GM23338 (cell line): ENCODE measurements around the gene U2AF1L4. TPM values are rescaled to one million over a fixed set of nuclear protein-coding genes. Genes with fewer than 3 reads are reported as not detected.

Source experiments
- ATAC-seq: fragments of 200-7000 bp; cut with Tn5 transposase; 3 replicates; pipeline ENCODE4 v1.9.1; 2020
- DNase-seq: peaks from one replicate; pipeline ENCODE4 v3.0.0-alpha.2; 2015; ENCODE audit warnings: low spot score
- H2AFZ ChIP-seq: fragments of 200-600 bp; sonication (generic); 2 replicates; pipeline ENCODE4 v1.8.0; 2016; ENCODE audit warnings: antibody characterized with exemption, mild to moderate bottlenecking, moderate library complexity
- H3F3A ChIP-seq: fragments of 200-600 bp; sonication (generic); replicated peaks from 2 replicates; pipeline ENCODE4 v1.8.0; 2017; ENCODE audit warnings: antibody characterized with exemption, mixed run types, low read depth
- H3K27ac ChIP-seq: fragments of 200-600 bp; sonication (generic); 2 replicates; pipeline ENCODE4 v1.6.1; 2016; ENCODE audit warnings: low read depth
- H3K27me3 ChIP-seq: fragments of 200-600 bp; sonication (generic); 2 replicates; pipeline ENCODE4 v1.8.0; 2016; ENCODE audit warnings: mild to moderate bottlenecking, mixed run types, moderate library complexity; ENCODE audit not compliant: insufficient read depth
- H3K36me3 ChIP-seq: fragments of 200-600 bp; sonication (generic); 2 replicates; pipeline ENCODE4 v1.8.0; 2016; ENCODE audit warnings: mild to moderate bottlenecking; ENCODE audit not compliant: insufficient read depth
- H3K4me1 ChIP-seq: fragments of 200-600 bp; sonication (generic); 2 replicates; pipeline ENCODE4 v1.8.0; 2016; ENCODE audit warnings: mild to moderate bottlenecking, moderate library complexity; ENCODE audit not compliant: insufficient read depth
- H3K4me2 ChIP-seq: fragments of 200-600 bp; sonication (generic); 2 replicates; pipeline ENCODE4 v1.7.1; 2017; ENCODE audit warnings: mixed run types
- H3K4me3 ChIP-seq: fragments of 200-600 bp; sonication (generic); 2 replicates; pipeline ENCODE4 v1.6.1; 2016; ENCODE audit warnings: mixed run types
- H3K79me2 ChIP-seq: fragments of 200-600 bp; sonication (generic); replicated peaks from 2 replicates; pipeline ENCODE4 v1.8.0; 2017; ENCODE audit warnings: mild to moderate bottlenecking; ENCODE audit not compliant: insufficient read depth
- H3K9me2 ChIP-seq: fragments of 200-600 bp; sonication (generic); 2 replicates; pipeline ENCODE4 v1.8.0; 2017; ENCODE audit not compliant: insufficient read depth
- H4K20me1 ChIP-seq: fragments of 200-600 bp; sonication (generic); replicated peaks from 2 replicates; pipeline ENCODE4 v1.8.0; 2017; ENCODE audit warnings: mild to moderate bottlenecking; ENCODE audit not compliant: insufficient read depth
- H3K27ac Mint-ChIP-seq: 2 replicates; pipeline ENCODE4 v1.8.0; 2020; ENCODE audit warnings: inconsistent platforms, mild to moderate bottlenecking, moderate library complexity, mixed read lengths
- H3K27me3 Mint-ChIP-seq: 3 replicates; pipeline ENCODE4 v1.8.0; 2022; ENCODE audit warnings: low read depth, mild to moderate bottlenecking, moderate library complexity, mixed read lengths, inconsistent platforms; ENCODE audit not compliant: insufficient read depth, poor library complexity
- H3K36me3 Mint-ChIP-seq: 3 replicates; pipeline ENCODE4 v1.8.0; 2021; ENCODE audit warnings: low read depth, mild to moderate bottlenecking, inconsistent platforms, moderate library complexity, mixed read lengths
- H3K4me1 Mint-ChIP-seq: 3 replicates; pipeline ENCODE4 v1.8.0; 2020; ENCODE audit warnings: mild to moderate bottlenecking, inconsistent platforms, mixed read lengths
- H3K4me3 Mint-ChIP-seq: 3 replicates; pipeline ENCODE4 v1.8.0; 2021; ENCODE audit warnings: moderate library complexity, mild to moderate bottlenecking, inconsistent platforms, mixed read lengths
- H3K9me3 Mint-ChIP-seq: 3 replicates; pipeline ENCODE4 v1.8.0; 2020; ENCODE audit warnings: moderate library complexity, mild to moderate bottlenecking, inconsistent platforms, mixed read lengths
- CREB1 ChIP-seq: fragments of 250-450 bp; sonication (Bioruptor Pico); IDR thresholded peaks from 2 replicates; pipeline ENCODE4 v1.5.0; 2020; ENCODE audit warnings: low read depth, mild to moderate bottlenecking, moderate library complexity
- CTCF ChIP-seq, 2 experiments: fragments of 200-600 bp in 1 of 2; sonication (generic) in 1 of 2; conservative IDR thresholded peaks; 2 replicates each; pipeline versions ENCODE4 v1.5.1 to v1.6.1; 2016 to 2017; ENCODE audit warnings: antibody characterized with exemption in 2 of 2, low read depth in 2 of 2, mild to moderate bottlenecking in 2 of 2, moderate library complexity in 1 of 2
- ETS1 ChIP-seq: IDR thresholded peaks from 2 replicates; pipeline ENCODE4 v1.6.1; 2016; ENCODE audit warnings: antibody characterized with exemption
- EZH2 ChIP-seq: fragments of 200-600 bp; sonication (generic); IDR thresholded peaks from one replicate; pipeline ENCODE4 v1.8.0; 2017; ENCODE audit warnings: antibody characterized with exemption, mild to moderate bottlenecking, low read depth; ENCODE audit not compliant: unreplicated experiment
- POLR2AphosphoS5 ChIP-seq: IDR thresholded peaks from 2 replicates; pipeline ENCODE4 v1.6.1; 2016; ENCODE audit warnings: antibody characterized with exemption, low read depth
- ZNF114 ChIP-seq: fragments of 250-450 bp; sonication (Bioruptor Pico); IDR thresholded peaks from 2 replicates; pipeline ENCODE4 v1.5.0; 2020; ENCODE audit warnings: mild to moderate bottlenecking, moderate library complexity
- ZNF331 ChIP-seq: fragments of 250-450 bp; sonication (Bioruptor Pico); IDR thresholded peaks from 2 replicates; pipeline ENCODE4 v1.5.0; 2020; ENCODE audit warnings: low read depth, mild to moderate bottlenecking, moderate library complexity
- polyA plus RNA-seq: library from polyadenylated mRNA; unstranded; fragments of >200 nt; fragmentation: Nextera tagmentation; extraction: Ambion mirVana; gene quantifications from 2 replicates; pipeline ENCODE4 v1.2.1, GENCODE V29; 2016
- total RNA-seq: library from RNA; depleted of rRNA; stranded (reverse); fragments of >200 nt; shearing (Covaris generic); gene quantifications from 2 replicates; pipeline ENCODE4 v1.2.3, GENCODE V29; 2014

Gene U2AF1L4
- total and polyA plus RNA-seq, 2 experiments from 2014 or later: 13.1 to 23.7 TPM

- no peaks in the 10 kb centered on the region for H3K27me3 ChIP-seq
- Mint-ChIP-seq H3K27ac (no peak overlapping the region), H3K4me3 (no peak overlapping the region; the same call in 2 of the 3 replicates), H3K36me3 (no peaks in the 10 kb centered on the region; the same call in 2 of the 3 replicates), H3K4me1 (peaks cover 20% of the 10 kb centered on the region), H3K9me3 (no peaks in the 10 kb centered on the region), H3K27me3 (peaks cover 22% of the 10 kb centered on the region)
- H3K4me3 ChIP-seq: no peak overlapping the region
- ATAC-seq: no peak
- H2AFZ ChIP-seq: no peak overlapping the region
- no peaks in the 10 kb centered on the region for H3K79me2 ChIP-seq
- no peak for DNase-seq
- no peak overlapping the region for H3K4me2 ChIP-seq
- H3K4me1 ChIP-seq: peaks cover 5% of the 10 kb centered on the region; the same call in 1 of the 2 replicates
- TF ChIP-seq CREB1 (CRISPR knock-in tag) (no peak), EZH2 (no peak), ETS1 (no peak), ZNF114 (CRISPR knock-in tag) (no peak), ZNF331 (CRISPR knock-in tag) (no peak)
- no peaks in the 10 kb centered on the region for H4K20me1 ChIP-seq
- 0 out of 2 replicates have a peak, but pooled peaks cover 4% of the 10 kb centered on the region for H3F3A ChIP-seq
- H3K36me3 ChIP-seq: no peaks in the 10 kb centered on the region
- H3K27ac ChIP-seq: no peak overlapping the region
- no peaks in the 10 kb centered on the region for H3K9me2 ChIP-seq
Measured at GRCh38 chr19:35788205-35788960, 43.2 kb upstream of the U2AF1L4 start.

- H3K27me3 Mint-ChIP-seq: peaks cover 25% of the 10 kb centered on the region
Measured at GRCh38 chr19:35787227-35787799, 42.1 kb upstream of the U2AF1L4 start.

More at GRCh38 chr19:35787227-35787799, 42.1 kb upstream of the U2AF1L4 start:
- H3K9me2 ChIP-seq: no peaks in the 10 kb centered on the region
- TF ChIP-seq POLR2AphosphoS5: no peak
- no peak for TF ChIP-seq CTCF (conservative IDR thresholded peaks at IDR 0.05; ENCODE audit: low read depth in 2 of 2)
- H3K79me2 ChIP-seq: no peaks in the 10 kb centered on the region
- H4K20me1 ChIP-seq: no peaks in the 10 kb centered on the region
- no peak overlapping the region for H3K4me3 ChIP-seq
- no peak for DNase-seq
- no peak for ATAC-seq
- H3K27ac ChIP-seq: no peak overlapping the region
- peaks cover 6% of the 10 kb centered on the region; the same call in 1 of the 3 replicates for H3K36me3 Mint-ChIP-seq
- H3F3A ChIP-seq: 0 out of 2 replicates have a peak, but pooled peaks cover 4% of the 10 kb centered on the region
- H3K27ac Mint-ChIP-seq: no peak overlapping the region
- no peak overlapping the region for H2AFZ ChIP-seq
- no peak overlapping the region for H3K4me2 ChIP-seq
- H3K9me3 Mint-ChIP-seq: no peaks in the 10 kb centered on the region
- H3K27me3 ChIP-seq: no peaks in the 10 kb centered on the region
- no peak overlapping the region for H3K4me3 Mint-ChIP-seq
- H3K4me1 ChIP-seq: peaks cover 5% of the 10 kb centered on the region; the same call in 1 of the 2 replicates
- no peaks in the 10 kb centered on the region for H3K36me3 ChIP-seq
- peaks cover 26% of the 10 kb centered on the region for H3K4me1 Mint-ChIP-seq
